ENCODE measurements around the gene LRBA.

LRBA gene

GRCh38 chr4:150909116-150909515 lies 106.0 kb downstream of the LRBA start:
- peaks cover 89% of the 10 kb centered on the region for H3K36me3 Mint-ChIP-seq
- no peaks in the 10 kb centered on the region for H3K27me3 Mint-ChIP-seq
- ATAC-seq = no peak
- H3K4me3 Mint-ChIP-seq = no peak overlapping the region
- H3K27ac Mint-ChIP-seq = no peak overlapping the region
- peaks cover 8% of the 10 kb centered on the region for H3K4me1 Mint-ChIP-seq
- peaks cover 5% of the 10 kb centered on the region for H3K9me3 Mint-ChIP-seq

- no peak overlapping the region for H3K4me3 Mint-ChIP-seq
- ATAC-seq = no peak
- no peaks in the 10 kb centered on the region for H3K9me3 Mint-ChIP-seq
- no peak overlapping the region for H3K27ac Mint-ChIP-seq
- peaks cover 8% of the 10 kb centered on the region for H3K4me1 Mint-ChIP-seq
- peaks cover 89% of the 10 kb centered on the region for H3K36me3 Mint-ChIP-seq
- no peaks in the 10 kb centered on the region for H3K27me3 Mint-ChIP-seq
Measured at GRCh38 chr4:150906987-150907633, 108.0 kb downstream of the LRBA start.

- no peak overlapping the region for H3K27ac Mint-ChIP-seq
- no peaks in the 10 kb centered on the region for H3K9me3 Mint-ChIP-seq
- ATAC-seq = no peak
- peaks cover 7% of the 10 kb centered on the region for H3K4me1 Mint-ChIP-seq
- no peak overlapping the region for H3K4me3 Mint-ChIP-seq
- no peaks in the 10 kb centered on the region for H3K27me3 Mint-ChIP-seq
- peaks cover 86% of the 10 kb centered on the region for H3K36me3 Mint-ChIP-seq
Measured at GRCh38 chr4:150904671-150905070, 110.4 kb downstream of the LRBA start.

- Mint-ChIP-seq H3K4me3 (no peak overlapping the region), H3K4me1 (no peaks in the 10 kb centered on the region), H3K9me3 (no peaks in the 10 kb centered on the region), H3K27me3 (no peaks in the 10 kb centered on the region), H3K27ac (no peak overlapping the region), H3K36me3 (peaks cover 86% of the 10 kb centered on the region)
- no peak for ATAC-seq
Measured at GRCh38 chr4:150903603-150904002, 111.5 kb downstream of the LRBA start.

- Mint-ChIP-seq H3K36me3 (peaks cover 46% of the 10 kb centered on the region), H3K4me3 (no peak overlapping the region), H3K4me1 (no peaks in the 10 kb centered on the region), H3K27me3 (no peaks in the 10 kb centered on the region), H3K27ac (no peak overlapping the region), H3K9me3 (no peaks in the 10 kb centered on the region)
- ATAC-seq = no peak
Measured at GRCh38 chr4:150896497-150896896, 118.6 kb downstream of the LRBA start.

- peaks cover 31% of the 10 kb centered on the region for H3K36me3 Mint-ChIP-seq
Measured at GRCh38 chr4:150890246-150890645, 124.8 kb downstream of the LRBA start.

GRCh38 chr4:150889306-150889705 lies 125.8 kb downstream of the LRBA start:
- no peak for ATAC-seq
- H3K36me3 Mint-ChIP-seq = peaks cover 35% of the 10 kb centered on the region
- H3K27me3 Mint-ChIP-seq = no peaks in the 10 kb centered on the region
- no peak overlapping the region for H3K27ac Mint-ChIP-seq
- H3K4me3 Mint-ChIP-seq = no peak overlapping the region
- peaks cover 23% of the 10 kb centered on the region for H3K4me1 Mint-ChIP-seq
- H3K9me3 Mint-ChIP-seq = peaks cover 3% of the 10 kb centered on the region

More at GRCh38 chr4:150890246-150890645, 124.8 kb downstream of the LRBA start:
- ATAC-seq = no peak
- H3K4me3 Mint-ChIP-seq = no peak overlapping the region
- no peaks in the 10 kb centered on the region for H3K27me3 Mint-ChIP-seq
- peaks cover 15% of the 10 kb centered on the region for H3K4me1 Mint-ChIP-seq
- H3K9me3 Mint-ChIP-seq = peaks cover 3% of the 10 kb centered on the region
- no peak overlapping the region for H3K27ac Mint-ChIP-seq

GRCh38 chr4:150888625-150889024 lies 126.5 kb downstream of the LRBA start:
- no peak overlapping the region for H3K27ac Mint-ChIP-seq
- H3K36me3 Mint-ChIP-seq = peaks cover 41% of the 10 kb centered on the region
- no peaks in the 10 kb centered on the region for H3K27me3 Mint-ChIP-seq
- peaks cover 3% of the 10 kb centered on the region for H3K9me3 Mint-ChIP-seq
- ATAC-seq = no peak
- peaks cover 28% of the 10 kb centered on the region for H3K4me1 Mint-ChIP-seq
- no peak overlapping the region for H3K4me3 Mint-ChIP-seq

- no peak overlapping the region for H3K4me3 Mint-ChIP-seq
- no peak overlapping the region for H3K27ac Mint-ChIP-seq
- ATAC-seq = no peak
- peaks cover 3% of the 10 kb centered on the region for H3K9me3 Mint-ChIP-seq
- H3K36me3 Mint-ChIP-seq = peaks cover 37% of the 10 kb centered on the region
- no peaks in the 10 kb centered on the region for H3K27me3 Mint-ChIP-seq
- peaks cover 28% of the 10 kb centered on the region for H3K4me1 Mint-ChIP-seq
Measured at GRCh38 chr4:150888217-150888616, 126.9 kb downstream of the LRBA start.

- peaks cover 28% of the 10 kb centered on the region for H3K4me1 Mint-ChIP-seq
- peaks cover 36% of the 10 kb centered on the region for H3K36me3 Mint-ChIP-seq
- H3K4me3 Mint-ChIP-seq = no peak overlapping the region
- H3K9me3 Mint-ChIP-seq = peaks cover 3% of the 10 kb centered on the region
- H3K27ac Mint-ChIP-seq = no peak overlapping the region
- no peak for ATAC-seq
- H3K27me3 Mint-ChIP-seq = no peaks in the 10 kb centered on the region
Measured at GRCh38 chr4:150886597-150886996, 128.5 kb downstream of the LRBA start.

GRCh38 chr4:150884625-150885024 lies 130.5 kb downstream of the LRBA start:
- no peak overlapping the region for H3K27ac Mint-ChIP-seq
- peaks cover 28% of the 10 kb centered on the region for H3K4me1 Mint-ChIP-seq
- no peak for ATAC-seq
- H3K9me3 Mint-ChIP-seq = peaks cover 3% of the 10 kb centered on the region
- peaks cover 47% of the 10 kb centered on the region for H3K36me3 Mint-ChIP-seq
- no peaks in the 10 kb centered on the region for H3K27me3 Mint-ChIP-seq
- no peak overlapping the region for H3K4me3 Mint-ChIP-seq

GRCh38 chr4:150875367-150875766 lies 139.7 kb downstream of the LRBA start:
- no peaks in the 10 kb centered on the region for H3K4me1 Mint-ChIP-seq
- ATAC-seq = no peak
- H3K9me3 Mint-ChIP-seq = peaks cover 4% of the 10 kb centered on the region
- no peak overlapping the region for H3K4me3 Mint-ChIP-seq
- peaks cover 54% of the 10 kb centered on the region for H3K36me3 Mint-ChIP-seq
- H3K27me3 Mint-ChIP-seq = no peaks in the 10 kb centered on the region
- no peak overlapping the region for H3K27ac Mint-ChIP-seq

- no peak for ATAC-seq
- peaks cover 46% of the 10 kb centered on the region for H3K36me3 Mint-ChIP-seq
- H3K9me3 Mint-ChIP-seq = peaks cover 4% of the 10 kb centered on the region
- H3K27ac Mint-ChIP-seq = no peak overlapping the region
- no peaks in the 10 kb centered on the region for H3K4me1 Mint-ChIP-seq
- no peak overlapping the region for H3K4me3 Mint-ChIP-seq
- H3K27me3 Mint-ChIP-seq = no peaks in the 10 kb centered on the region
Measured at GRCh38 chr4:150874338-150875226, 140.5 kb downstream of the LRBA start.

GRCh38 chr4:150867148-150867547 lies 147.9 kb downstream of the LRBA start:
- Mint-ChIP-seq H3K9me3 (no peaks in the 10 kb centered on the region), H3K27ac (no peak overlapping the region), H3K4me1 (no peaks in the 10 kb centered on the region), H3K4me3 (no peak overlapping the region), H3K36me3 (no peaks in the 10 kb centered on the region), H3K27me3 (no peaks in the 10 kb centered on the region)
- peak; percentile 66 for ATAC-seq

GRCh38 chr4:150863456-150863855 lies 151.6 kb downstream of the LRBA start:
- Mint-ChIP-seq H3K9me3 (no peaks in the 10 kb centered on the region), H3K36me3 (no peaks in the 10 kb centered on the region), H3K27me3 (no peaks in the 10 kb centered on the region), H3K4me3 (no peak overlapping the region), H3K27ac (no peak overlapping the region), H3K4me1 (no peaks in the 10 kb centered on the region)
- ATAC-seq = no peak

- H3K36me3 Mint-ChIP-seq = no peaks in the 10 kb centered on the region
- H3K4me3 Mint-ChIP-seq = no peak overlapping the region
- no peak for ATAC-seq
- H3K27me3 Mint-ChIP-seq = no peaks in the 10 kb centered on the region
- H3K4me1 Mint-ChIP-seq = no peaks in the 10 kb centered on the region
- H3K27ac Mint-ChIP-seq = no peak overlapping the region
- H3K9me3 Mint-ChIP-seq = no peaks in the 10 kb centered on the region
Measured at GRCh38 chr4:150862829-150863228, 152.3 kb downstream of the LRBA start.
